Panc1 (cell line): ENCODE data around the gene SIL1.

ENCODE experiments used
- CTCF ChIP-seq: fragments of 450-650 bp; IDR thresholded peaks from 2 replicates; pipeline ENCODE4 v1.5.1; 2017; ENCODE audit warnings: mild to moderate bottlenecking
- POLR2AphosphoS5 ChIP-seq: IDR thresholded peaks from 2 replicates; pipeline ENCODE4 v1.6.1; 2012; ENCODE audit warnings: mild to moderate bottlenecking, low read depth, low read length, moderate library complexity
- REST ChIP-seq, 2 experiments: IDR thresholded peaks; 2 replicates each; pipeline ENCODE4 v1.6.1; 2011 to 2012; ENCODE audit warnings: low read depth in 2 of 2, control low read depth in 1 of 2, low read length in 1 of 2, mild to moderate bottlenecking in 1 of 2, moderate library complexity in 1 of 2; ENCODE audit not compliant: insufficient read depth in 1 of 2
- SIN3A ChIP-seq: IDR thresholded peaks from 2 replicates; pipeline ENCODE4 v1.6.1; 2012; ENCODE audit warnings: low read depth, mild to moderate bottlenecking, low read length, moderate library complexity, borderline replicate concordance; ENCODE audit not compliant: insufficient read depth
- TCF7L2 ChIP-seq: IDR thresholded peaks from 2 replicates; pipeline ENCODE4 v1.6.1; 2011; ENCODE audit warnings: mild to moderate bottlenecking, low read depth, low read length, inconsistent platforms

- TF ChIP-seq CTCF (no peak), POLR2AphosphoS5 (no peak), REST (IDR thresholded peaks at IDR 0.05; ENCODE audit: insufficient read depth in 1 of 2, low read depth in 2 of 2, low read length in 1 of 2) (no peak), TCF7L2 (no peak), SIN3A (no peak)
These were observed 122.8 kb downstream of the SIL1 start for GRCh38 chr5:139075066-139076050.
